H9 (cell line): ENCODE measurements around the gene PIK3C2A. TPM values are rescaled to one million over a fixed set of nuclear protein-coding genes. Genes with fewer than 3 reads are reported as not detected.
A peak's percentile ranks its signal among the peaks of the same experiment; 100 is the strongest.

ENCODE experiments used
- DNase-seq: peaks from one replicate; pipeline ENCODE4 v3.0.0-alpha.2; 2017
- H2AFZ ChIP-seq: one replicate; pipeline ENCODE4 v1.6.1; 2013; ENCODE audit warnings: mild to moderate bottlenecking, low read length, control low read depth, moderate library complexity
- H2AK5ac ChIP-seq: 2 replicates; pipeline ENCODE4 v1.6.1; 2013; ENCODE audit warnings: low read length, control low read depth, mixed read lengths; ENCODE audit not compliant: insufficient read length
- H2BK120ac ChIP-seq: one replicate; pipeline ENCODE4 v1.6.1; 2013; ENCODE audit warnings: low read depth, mild to moderate bottlenecking, low read length, control low read depth, inconsistent platforms; ENCODE audit not compliant: poor library complexity, severe bottlenecking
- H2BK12ac ChIP-seq: 2 replicates; pipeline ENCODE4 v1.6.1; 2013; ENCODE audit warnings: low read length, control low read depth, mixed read lengths, low read depth; ENCODE audit not compliant: insufficient read length
- H2BK15ac ChIP-seq: 2 replicates; pipeline ENCODE4 v1.6.1; 2013; ENCODE audit warnings: low read depth, low read length, control low read depth
- H2BK20ac ChIP-seq: one replicate; pipeline ENCODE4 v1.6.1; 2013; ENCODE audit warnings: low read depth, mild to moderate bottlenecking, low read length, control low read depth, inconsistent platforms; ENCODE audit not compliant: poor library complexity, severe bottlenecking
- H2BK5ac ChIP-seq: 2 replicates; pipeline ENCODE4 v1.6.1; 2013; ENCODE audit warnings: low read length, control low read depth, mixed read lengths; ENCODE audit not compliant: insufficient read length
- H3K14ac ChIP-seq: 2 replicates; pipeline ENCODE4 v1.6.1; 2013; ENCODE audit warnings: low read length, control low read depth; ENCODE audit not compliant: insufficient read depth
- H3K18ac ChIP-seq: 2 replicates; pipeline ENCODE4 v1.6.1; 2013; ENCODE audit warnings: low read depth, mild to moderate bottlenecking, mixed read lengths, low read length, control low read depth; ENCODE audit not compliant: insufficient read length
- H3K23ac ChIP-seq: 2 replicates; pipeline ENCODE4 v1.6.1; 2013; ENCODE audit warnings: low read length, control low read depth, mixed read lengths, low read depth; ENCODE audit not compliant: insufficient read length
- H3K23me2 ChIP-seq: 2 replicates; pipeline ENCODE4 v1.6.1; 2013; ENCODE audit warnings: low read depth, mild to moderate bottlenecking, mixed read lengths, low read length, control low read depth; ENCODE audit not compliant: insufficient read length, poor library complexity, severe bottlenecking
- H3K27ac ChIP-seq: 2 replicates; pipeline ENCODE4 v1.5.1; 2013; ENCODE audit warnings: low read length, control low read depth, mixed read lengths, low read depth; ENCODE audit not compliant: insufficient read length
- H3K27me3 ChIP-seq: 2 replicates; pipeline ENCODE4 v1.6.1; 2013; ENCODE audit warnings: low read length, control low read depth, inconsistent platforms; ENCODE audit not compliant: insufficient read depth
- H3K4ac ChIP-seq: 2 replicates; pipeline ENCODE4 v1.6.1; 2013; ENCODE audit warnings: low read depth, mild to moderate bottlenecking, control low read depth, inconsistent platforms, low read length, moderate library complexity
- H3K4me1 ChIP-seq: 2 replicates; pipeline ENCODE4 v1.6.1; 2013; ENCODE audit warnings: low read length, control low read depth, inconsistent platforms; ENCODE audit not compliant: insufficient read depth
- H3K4me2 ChIP-seq: 2 replicates; pipeline ENCODE4 v1.6.1; 2013; ENCODE audit warnings: low read length, control low read depth, mixed read lengths; ENCODE audit not compliant: insufficient read length, insufficient read depth
- H3K56ac ChIP-seq: 2 replicates; pipeline ENCODE4 v1.6.1; 2013; ENCODE audit warnings: low read depth, mild to moderate bottlenecking, mixed read lengths, low read length, control low read depth; ENCODE audit not compliant: insufficient read length
- H3K79me1 ChIP-seq: 2 replicates; pipeline ENCODE4 v1.6.1; 2013; ENCODE audit warnings: low read depth, mild to moderate bottlenecking, moderate library complexity, low read length, control low read depth, inconsistent platforms; ENCODE audit not compliant: insufficient read depth, poor library complexity, severe bottlenecking
- H3K79me2 ChIP-seq: 2 replicates; pipeline ENCODE4 v1.6.1; 2013; ENCODE audit warnings: low read length, control low read depth, inconsistent platforms; ENCODE audit not compliant: insufficient read depth
- H3K9ac ChIP-seq: 2 replicates; pipeline ENCODE4 v1.6.1; 2013; ENCODE audit warnings: low read length, control low read depth, mixed read lengths; ENCODE audit not compliant: insufficient read length; ENCODE audit errors: extremely low read depth
- H3K9me3 ChIP-seq: one replicate; pipeline ENCODE4 v1.6.1; 2013; ENCODE audit warnings: low read depth, low read length, inconsistent platforms; ENCODE audit not compliant: control insufficient read depth
- H3T11ph ChIP-seq: one replicate; pipeline ENCODE4 v1.6.1; 2013; ENCODE audit warnings: mild to moderate bottlenecking, low read length, control low read depth, inconsistent platforms
- H4K20me1 ChIP-seq: one replicate; pipeline ENCODE4 v1.6.1; 2013; ENCODE audit not compliant: control insufficient read depth, insufficient read length, insufficient read depth
- H4K5ac ChIP-seq: 2 replicates; pipeline ENCODE4 v1.6.1; 2013; ENCODE audit warnings: low read depth, mild to moderate bottlenecking, mixed read lengths, low read length, control low read depth; ENCODE audit not compliant: insufficient read length
- H4K8ac ChIP-seq: replicated peaks from 2 replicates; pipeline ENCODE4 v1.6.1; 2013; ENCODE audit warnings: low read length, control low read depth, mixed read lengths, low read depth; ENCODE audit not compliant: insufficient read length
- H4K91ac ChIP-seq: 2 replicates; pipeline ENCODE4 v1.6.1; 2013; ENCODE audit warnings: low read depth, mild to moderate bottlenecking, moderate library complexity, mixed read lengths, low read length, control low read depth; ENCODE audit not compliant: insufficient read length
- H3K27ac Mint-ChIP-seq, 3 experiments: 2 replicates in 2 of 3; 3 replicates in 1 of 3; pipeline ENCODE4 v1.8.0; 2020 to 2021; ENCODE audit warnings: mixed read lengths in 3 of 3, mild to moderate bottlenecking in 1 of 3, moderate library complexity in 1 of 3
- H3K27me3 Mint-ChIP-seq: 2 replicates; pipeline ENCODE4 v1.8.0; 2021; ENCODE audit warnings: low read depth, mild to moderate bottlenecking, moderate library complexity, mixed read lengths
- H3K36me3 Mint-ChIP-seq, 3 experiments: 2 replicates in 2 of 3; 3 replicates in 1 of 3; pipeline ENCODE4 v1.8.0; 2020 to 2021; ENCODE audit warnings: low read depth in 3 of 3, mixed read lengths in 3 of 3; ENCODE audit not compliant: insufficient read depth in 1 of 3
- H3K4me1 Mint-ChIP-seq, 2 experiments: 2 replicates each; pipeline ENCODE4 v1.8.0; 2020; ENCODE audit warnings: mixed read lengths in 2 of 2
- H3K4me3 Mint-ChIP-seq, 2 experiments: 2 replicates in 1 of 2; 3 replicates in 1 of 2; pipeline ENCODE4 v1.8.0; 2020 to 2021; ENCODE audit warnings: mild to moderate bottlenecking in 2 of 2, mixed read lengths in 2 of 2, moderate library complexity in 1 of 2
- H3K9me3 Mint-ChIP-seq, 2 experiments: 2 replicates in 1 of 2; 3 replicates in 1 of 2; pipeline ENCODE4 v1.8.0; 2020; ENCODE audit warnings: mild to moderate bottlenecking in 2 of 2, mixed read lengths in 2 of 2, moderate library complexity in 1 of 2
- WGBS: extraction: QIAGEN DNeasy Blood & Tissue Kit; methylation state at CpG from one replicate; pipeline ENCODE4 v1.1.7; 2013; ENCODE audit warnings: missing lambda C conversion rate, low lambda C conversion rate, mixed read lengths; ENCODE audit not compliant: insufficient read length; ENCODE audit errors: extremely low coverage; 5-methylcytosine and 5-hydroxymethylcytosine counted together
- total RNA-seq: library from RNA; stranded (reverse); gene quantifications from 2 replicates; pipeline ENCODE4 v1.2.1, GENCODE V29; 2021
- TF ChIP-seq, protein P1 (sequence below): fragments of 200-600 bp; sonication (generic); conservative IDR thresholded peaks from 3 replicates; pipeline ENCODE4 v1.8.0; 2021; ENCODE audit warnings: antibody characterized with exemption, mild to moderate bottlenecking

The PIK3C2A gene
- total RNA-seq, 1 experiment from 2014 or later, result 82.6 TPM

DNA sequence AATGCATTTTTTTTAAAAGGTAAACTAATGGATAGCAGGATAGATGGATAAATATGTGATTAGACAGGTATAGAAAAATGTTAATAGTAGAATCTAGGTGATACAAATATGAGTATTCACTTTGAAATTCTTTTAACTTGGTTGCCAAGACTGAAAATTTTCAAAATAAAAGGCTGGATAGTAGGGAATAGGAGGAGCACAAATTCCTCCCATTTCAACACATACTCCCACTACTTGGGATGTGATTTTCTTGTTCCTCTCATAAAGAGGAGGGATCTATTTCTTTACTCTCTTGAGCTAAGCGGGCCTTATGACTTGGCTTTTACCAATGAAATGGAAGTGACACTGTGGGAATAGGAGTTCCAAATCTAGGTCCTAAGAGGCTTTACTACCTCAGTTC is 35.9 kb downstream of the PIK3C2A start:
- peaks cover 20 to 32% (median 23%) of the 10 kb centered on the region in 3 experiments for H3K36me3 Mint-ChIP-seq
- no peak overlapping the region for H2BK5ac ChIP-seq
- no peaks in the 10 kb centered on the region for H3K9me3 ChIP-seq
- H3K27me3 Mint-ChIP-seq, result no peaks in the 10 kb centered on the region
- H3K79me2 ChIP-seq, result peaks cover 11% of the 10 kb centered on the region; the same call in 1 of the 2 replicates
- no peak overlapping the region for H3K9ac ChIP-seq
- no peak overlapping the region for H2BK15ac ChIP-seq
- no peak overlapping the region for H3K4me2 ChIP-seq
- WGBS, result no CpG with 5 or more reads among the region's 1 CpG
- H3K27ac ChIP-seq, result no peak overlapping the region
- H3K4me3 Mint-ChIP-seq, result no peak overlapping the region
- no peak overlapping the region for H4K5ac ChIP-seq
- no peaks in the 10 kb centered on the region for H4K20me1 ChIP-seq
- no peak overlapping the region for H3K56ac ChIP-seq
- no peaks in the 10 kb centered on the region for H3K79me1 ChIP-seq
- no peak overlapping the region for H3K18ac ChIP-seq
- DNase-seq, result no peak
- peaks cover 3% of the 10 kb centered on the region; the same call in 1 of the 2 replicates for H3K4me1 ChIP-seq
- no peak overlapping the region for H4K91ac ChIP-seq
- no peaks in the 10 kb centered on the region for H3K27me3 ChIP-seq
- H3K14ac ChIP-seq, result no peak overlapping the region
- no peak overlapping the region for H3K4ac ChIP-seq
- peak overlapping the region; percentile 4 to 85 (median 46); a peak in 5 of 7 replicates for H3K27ac Mint-ChIP-seq
- H3T11ph ChIP-seq, result no peak overlapping the region
- H2AFZ ChIP-seq, result no peak overlapping the region
- TF ChIP-seq, protein P1, sequence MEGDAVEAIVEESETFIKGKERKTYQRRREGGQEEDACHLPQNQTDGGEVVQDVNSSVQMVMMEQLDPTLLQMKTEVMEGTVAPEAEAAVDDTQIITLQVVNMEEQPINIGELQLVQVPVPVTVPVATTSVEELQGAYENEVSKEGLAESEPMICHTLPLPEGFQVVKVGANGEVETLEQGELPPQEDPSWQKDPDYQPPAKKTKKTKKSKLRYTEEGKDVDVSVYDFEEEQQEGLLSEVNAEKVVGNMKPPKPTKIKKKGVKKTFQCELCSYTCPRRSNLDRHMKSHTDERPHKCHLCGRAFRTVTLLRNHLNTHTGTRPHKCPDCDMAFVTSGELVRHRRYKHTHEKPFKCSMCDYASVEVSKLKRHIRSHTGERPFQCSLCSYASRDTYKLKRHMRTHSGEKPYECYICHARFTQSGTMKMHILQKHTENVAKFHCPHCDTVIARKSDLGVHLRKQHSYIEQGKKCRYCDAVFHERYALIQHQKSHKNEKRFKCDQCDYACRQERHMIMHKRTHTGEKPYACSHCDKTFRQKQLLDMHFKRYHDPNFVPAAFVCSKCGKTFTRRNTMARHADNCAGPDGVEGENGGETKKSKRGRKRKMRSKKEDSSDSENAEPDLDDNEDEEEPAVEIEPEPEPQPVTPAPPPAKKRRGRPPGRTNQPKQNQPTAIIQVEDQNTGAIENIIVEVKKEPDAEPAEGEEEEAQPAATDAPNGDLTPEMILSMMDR, result no peak
- H2AK5ac ChIP-seq, result no peak overlapping the region
- no peaks in the 10 kb centered on the region for H3K9me3 Mint-ChIP-seq
- no peak overlapping the region for H2BK12ac ChIP-seq
- no peak overlapping the region for H4K8ac ChIP-seq
- H3K23me2 ChIP-seq, result no peaks in the 10 kb centered on the region
- peaks cover 17 to 18% of the 10 kb centered on the region in 2 experiments for H3K4me1 Mint-ChIP-seq
- H3K23ac ChIP-seq, result no peak overlapping the region
- no peak overlapping the region for H2BK20ac ChIP-seq
- H2BK120ac ChIP-seq, result no peak overlapping the region
